ENCODE results near the gene FADS3.

DNA sequence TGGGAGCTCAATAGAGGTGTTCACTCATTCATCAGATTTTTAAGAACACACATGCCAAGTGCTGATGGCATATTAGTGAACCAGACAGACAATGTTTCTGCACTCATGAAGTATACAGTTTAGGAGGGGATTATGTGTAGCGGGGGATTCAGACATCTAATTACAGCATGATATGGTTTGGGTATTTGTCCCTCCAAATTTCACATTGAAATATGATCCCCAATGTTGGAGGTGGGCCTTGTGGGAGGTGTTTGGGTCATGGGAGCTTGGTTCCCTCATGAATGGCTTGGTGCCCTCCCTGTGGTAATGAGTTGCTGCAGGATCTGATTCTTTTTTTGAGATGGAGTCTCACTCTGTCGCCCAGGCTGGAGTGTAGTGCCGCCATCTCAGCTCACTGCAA, 34.9 kb upstream of the FADS3 start:
- TF ChIP-seq, protein P1, sequence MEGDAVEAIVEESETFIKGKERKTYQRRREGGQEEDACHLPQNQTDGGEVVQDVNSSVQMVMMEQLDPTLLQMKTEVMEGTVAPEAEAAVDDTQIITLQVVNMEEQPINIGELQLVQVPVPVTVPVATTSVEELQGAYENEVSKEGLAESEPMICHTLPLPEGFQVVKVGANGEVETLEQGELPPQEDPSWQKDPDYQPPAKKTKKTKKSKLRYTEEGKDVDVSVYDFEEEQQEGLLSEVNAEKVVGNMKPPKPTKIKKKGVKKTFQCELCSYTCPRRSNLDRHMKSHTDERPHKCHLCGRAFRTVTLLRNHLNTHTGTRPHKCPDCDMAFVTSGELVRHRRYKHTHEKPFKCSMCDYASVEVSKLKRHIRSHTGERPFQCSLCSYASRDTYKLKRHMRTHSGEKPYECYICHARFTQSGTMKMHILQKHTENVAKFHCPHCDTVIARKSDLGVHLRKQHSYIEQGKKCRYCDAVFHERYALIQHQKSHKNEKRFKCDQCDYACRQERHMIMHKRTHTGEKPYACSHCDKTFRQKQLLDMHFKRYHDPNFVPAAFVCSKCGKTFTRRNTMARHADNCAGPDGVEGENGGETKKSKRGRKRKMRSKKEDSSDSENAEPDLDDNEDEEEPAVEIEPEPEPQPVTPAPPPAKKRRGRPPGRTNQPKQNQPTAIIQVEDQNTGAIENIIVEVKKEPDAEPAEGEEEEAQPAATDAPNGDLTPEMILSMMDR (IDR thresholded peaks at IDR 0.05), result no peak
- TF ChIP-seq EZH2 (IDR thresholded peaks at IDR 0.05; ENCODE audit: borderline replicate concordance, insufficient read depth, low read depth, low read length, poor library complexity, severe bottlenecking), result no peak
